ENCODE results near the gene TYW3. TPM values are rescaled to one million over a fixed set of nuclear protein-coding genes. Genes with fewer than 3 reads are reported as not detected.

TYW3 gene
- total RNA-seq (2014; rRNA removed; shearing (Covaris generic)) = 20.2 and 26.3 TPM in 2 replicates

- Histone ChIP-seq H3K27me3 (ENCODE audit: control insufficient read depth, insufficient read depth, low read length) (no peaks in the 10 kb centered on the region), H3K4me3 (ENCODE audit: insufficient read depth, low read depth, low read length) (peak within 1 kb of the TSS; percentile 83), H3K36me3 (replicated peaks; ENCODE audit: control insufficient read depth, insufficient read depth, low read length) (peaks cover 3% of the 10 kb centered on the region)
- peak; percentile 33 for DNase-seq
Observed at GRCh38 chr1:74732960-74733603, at the start of gene TYW3, which contains the start of gene CRYZ. Gene TYW3, plus strand, starts transcription at chr1:74733152. Its CDS starts 93 bp downstream, at chr1:74733245. Gene CRYZ, minus strand, starts transcription at chr1:74733050. Its CDS starts 8,229 bp downstream, at chr1:74724821.

- H3K4me3 ChIP-seq (ENCODE audit: insufficient read depth, low read depth, low read length) = no peak overlapping the region
- DNase-seq = no peak
- H3K36me3 ChIP-seq (replicated peaks; ENCODE audit: control insufficient read depth, insufficient read depth, low read length) = no peaks in the 10 kb centered on the region
- no peaks in the 10 kb centered on the region for H3K27me3 ChIP-seq (ENCODE audit: control insufficient read depth, insufficient read depth, low read length)
Observed at GRCh38 chr1:74683656-74684055, 49.3 kb upstream of the TYW3 start.

GRCh38 chr1:74684301-74684700 lies 48.7 kb upstream of the TYW3 start:
- Histone ChIP-seq H3K36me3 (replicated peaks; ENCODE audit: control insufficient read depth, insufficient read depth, low read length) (no peaks in the 10 kb centered on the region), H3K4me3 (ENCODE audit: insufficient read depth, low read depth, low read length) (no peak overlapping the region), H3K27me3 (ENCODE audit: control insufficient read depth, insufficient read depth, low read length) (no peaks in the 10 kb centered on the region)
- no peak for DNase-seq

- H3K27me3 ChIP-seq (ENCODE audit: control insufficient read depth, insufficient read depth, low read length) = no peaks in the 10 kb centered on the region
- no peak for DNase-seq
- H3K36me3 ChIP-seq (replicated peaks; ENCODE audit: control insufficient read depth, insufficient read depth, low read length) = no peaks in the 10 kb centered on the region
- H3K4me3 ChIP-seq (ENCODE audit: insufficient read depth, low read depth, low read length) = no peak overlapping the region
Observed at GRCh38 chr1:74686928-74687327, 46.0 kb upstream of the TYW3 start.

GRCh38 chr1:74689621-74690363 lies 43.2 kb upstream of the TYW3 start:
- Histone ChIP-seq H3K27me3 (ENCODE audit: control insufficient read depth, insufficient read depth, low read length) (no peaks in the 10 kb centered on the region), H3K36me3 (replicated peaks; ENCODE audit: control insufficient read depth, insufficient read depth, low read length) (no peaks in the 10 kb centered on the region), H3K4me3 (ENCODE audit: insufficient read depth, low read depth, low read length) (no peak overlapping the region)
- DNase-seq = peak; percentile 16

- no peak for DNase-seq
- H3K36me3 ChIP-seq (replicated peaks; ENCODE audit: control insufficient read depth, insufficient read depth, low read length) = no peaks in the 10 kb centered on the region
- no peaks in the 10 kb centered on the region for H3K27me3 ChIP-seq (ENCODE audit: control insufficient read depth, insufficient read depth, low read length)
- H3K4me3 ChIP-seq (ENCODE audit: insufficient read depth, low read depth, low read length) = no peak overlapping the region
Observed at GRCh38 chr1:74690364-74690696, 42.6 kb upstream of the TYW3 start.

- no peaks in the 10 kb centered on the region for H3K36me3 ChIP-seq (replicated peaks; ENCODE audit: control insufficient read depth, insufficient read depth, low read length)
- H3K4me3 ChIP-seq (ENCODE audit: insufficient read depth, low read depth, low read length) = no peak overlapping the region
- no peaks in the 10 kb centered on the region for H3K27me3 ChIP-seq (ENCODE audit: control insufficient read depth, insufficient read depth, low read length)
- no peak for DNase-seq
Observed at GRCh38 chr1:74690909-74691308, 42.0 kb upstream of the TYW3 start.

- no peak for DNase-seq
- Histone ChIP-seq H3K4me3 (ENCODE audit: insufficient read depth, low read depth, low read length) (no peak overlapping the region), H3K27me3 (ENCODE audit: control insufficient read depth, insufficient read depth, low read length) (no peaks in the 10 kb centered on the region), H3K36me3 (replicated peaks; ENCODE audit: control insufficient read depth, insufficient read depth, low read length) (no peaks in the 10 kb centered on the region)
Observed at GRCh38 chr1:74693473-74693872, 39.5 kb upstream of the TYW3 start.

GRCh38 chr1:74697832-74698231 lies 35.1 kb upstream of the TYW3 start:
- no peak for DNase-seq
- no peak overlapping the region for H3K4me3 ChIP-seq (ENCODE audit: insufficient read depth, low read depth, low read length)
- H3K36me3 ChIP-seq (replicated peaks; ENCODE audit: control insufficient read depth, insufficient read depth, low read length) = no peaks in the 10 kb centered on the region
- no peaks in the 10 kb centered on the region for H3K27me3 ChIP-seq (ENCODE audit: control insufficient read depth, insufficient read depth, low read length)

GRCh38 chr1:74699331-74699730 lies 33.6 kb upstream of the TYW3 start:
- no peaks in the 10 kb centered on the region for H3K27me3 ChIP-seq (ENCODE audit: control insufficient read depth, insufficient read depth, low read length)
- DNase-seq = no peak
- no peaks in the 10 kb centered on the region for H3K36me3 ChIP-seq (replicated peaks; ENCODE audit: control insufficient read depth, insufficient read depth, low read length)
- no peak overlapping the region for H3K4me3 ChIP-seq (ENCODE audit: insufficient read depth, low read depth, low read length)

- no peaks in the 10 kb centered on the region for H3K36me3 ChIP-seq (replicated peaks; ENCODE audit: control insufficient read depth, insufficient read depth, low read length)
- no peak overlapping the region for H3K4me3 ChIP-seq (ENCODE audit: insufficient read depth, low read depth, low read length)
- no peak for DNase-seq
- H3K27me3 ChIP-seq (ENCODE audit: control insufficient read depth, insufficient read depth, low read length) = no peaks in the 10 kb centered on the region
Observed at GRCh38 chr1:74703386-74704182, 29.4 kb upstream of the TYW3 start.

GRCh38 chr1:74712881-74713280 lies 20.1 kb upstream of the TYW3 start:
- no peak for DNase-seq
- no peaks in the 10 kb centered on the region for H3K27me3 ChIP-seq (ENCODE audit: control insufficient read depth, insufficient read depth, low read length)
- H3K36me3 ChIP-seq (replicated peaks; ENCODE audit: control insufficient read depth, insufficient read depth, low read length) = no peaks in the 10 kb centered on the region
- no peak overlapping the region for H3K4me3 ChIP-seq (ENCODE audit: insufficient read depth, low read depth, low read length)

GRCh38 chr1:74713849-74714248 lies 19.1 kb upstream of the TYW3 start:
- Histone ChIP-seq H3K36me3 (replicated peaks; ENCODE audit: control insufficient read depth, insufficient read depth, low read length) (no peaks in the 10 kb centered on the region), H3K27me3 (ENCODE audit: control insufficient read depth, insufficient read depth, low read length) (no peaks in the 10 kb centered on the region), H3K4me3 (ENCODE audit: insufficient read depth, low read depth, low read length) (no peak overlapping the region)
- no peak for DNase-seq

GRCh38 chr1:74714429-74715235 lies 18.3 kb upstream of the TYW3 start:
- Histone ChIP-seq H3K4me3 (ENCODE audit: insufficient read depth, low read depth, low read length) (no peak overlapping the region), H3K27me3 (ENCODE audit: control insufficient read depth, insufficient read depth, low read length) (no peaks in the 10 kb centered on the region), H3K36me3 (replicated peaks; ENCODE audit: control insufficient read depth, insufficient read depth, low read length) (no peaks in the 10 kb centered on the region)
- DNase-seq = no peak

All from H7 (cell line).